Skeletal muscle cell (primary cell): ENCODE measurements around the gene KLHL22.
"Not testable (repeated sequence)": the region's sequence is repeated elsewhere in the genome, so short reads cannot be mapped to it uniquely, and the experiment has no call there.

Experiments used
- DNase-seq: peaks from one replicate; pipeline ENCODE4 v3.0.0-alpha.2; 2010; ENCODE audit warnings: low read depth
- H3K4me3 ChIP-seq: 2 replicates; pipeline ENCODE4 v1.5.1; 2011; ENCODE audit warnings: low read depth, mild to moderate bottlenecking, control low read depth, low read length, moderate library complexity

Gene KLHL22

GRCh38 chr22:20412474-20413216, 83.0 kb downstream of the KLHL22 start:
- DNase-seq: no peak
- no peak overlapping the region for H3K4me3 ChIP-seq

GRCh38 chr22:20409385-20409784, 86.2 kb downstream of the KLHL22 start:
- H3K4me3 ChIP-seq, DNase-seq: not testable (repeated sequence)

GRCh38 chr22:20408891-20409290, 86.7 kb downstream of the KLHL22 start:
- no peak overlapping the region for H3K4me3 ChIP-seq
- no peak for DNase-seq

- DNase-seq: no peak
- H3K4me3 ChIP-seq: no peak overlapping the region
These were observed 87.8 kb downstream of the KLHL22 start for GRCh38 chr22:20407829-20408228.

- H3K4me3 ChIP-seq: no peak overlapping the region
- no peak for DNase-seq
These were observed 88.7 kb downstream of the KLHL22 start for GRCh38 chr22:20406686-20407408.

- H3K4me3 ChIP-seq: no peak overlapping the region
- DNase-seq: no peak
These were observed 89.5 kb downstream of the KLHL22 start for GRCh38 chr22:20405931-20406685.

- no peak for DNase-seq
- H3K4me3 ChIP-seq: no peak overlapping the region
These were observed 90.2 kb downstream of the KLHL22 start for GRCh38 chr22:20405291-20405930.

- no peak overlapping the region for H3K4me3 ChIP-seq
- DNase-seq: no peak
These were observed 90.7 kb downstream of the KLHL22 start for GRCh38 chr22:20404881-20405280.

GRCh38 chr22:20403779-20404140, 91.8 kb downstream of the KLHL22 start:
- no peak overlapping the region for H3K4me3 ChIP-seq
- DNase-seq: no peak

- DNase-seq: no peak
- H3K4me3 ChIP-seq: no peak overlapping the region
These were observed 92.4 kb downstream of the KLHL22 start for GRCh38 chr22:20402960-20403778.

- DNase-seq: no peak
- H3K4me3 ChIP-seq: no peak overlapping the region
These were observed 94.1 kb downstream of the KLHL22 start for GRCh38 chr22:20401376-20402014.

GRCh38 chr22:20400606-20401375, 94.8 kb downstream of the KLHL22 start:
- DNase-seq: no peak

GRCh38 chr22:20399866-20400605, 95.6 kb downstream of the KLHL22 start:
- no peak for DNase-seq
- no peak overlapping the region for H3K4me3 ChIP-seq

More at GRCh38 chr22:20400606-20401375, 94.8 kb downstream of the KLHL22 start:
- no peak overlapping the region for H3K4me3 ChIP-seq

GRCh38 chr22:20398420-20398819, 97.2 kb downstream of the KLHL22 start:
- no peak for DNase-seq
- no peak overlapping the region for H3K4me3 ChIP-seq

- H3K4me3 ChIP-seq: no peak overlapping the region
- no peak for DNase-seq
These were observed 98.1 kb downstream of the KLHL22 start for GRCh38 chr22:20397498-20397897.

- peak; percentile 71 for DNase-seq
- no peak overlapping the region for H3K4me3 ChIP-seq
These were observed 99.0 kb downstream of the KLHL22 start for GRCh38 chr22:20396639-20397038.

GRCh38 chr22:20395907-20396287, 99.7 kb downstream of the KLHL22 start:
- no peak overlapping the region for H3K4me3 ChIP-seq
- no peak for DNase-seq
